Measurements from ENCODE around the gene USP3. TPM values are rescaled to one million over a fixed set of nuclear protein-coding genes. Genes with fewer than 3 reads are reported as not detected.

Gene USP3
- total RNA-seq, 4 donors from 2014 or later = 40.1 to 46.5 (median 41.3) TPM

DNA sequence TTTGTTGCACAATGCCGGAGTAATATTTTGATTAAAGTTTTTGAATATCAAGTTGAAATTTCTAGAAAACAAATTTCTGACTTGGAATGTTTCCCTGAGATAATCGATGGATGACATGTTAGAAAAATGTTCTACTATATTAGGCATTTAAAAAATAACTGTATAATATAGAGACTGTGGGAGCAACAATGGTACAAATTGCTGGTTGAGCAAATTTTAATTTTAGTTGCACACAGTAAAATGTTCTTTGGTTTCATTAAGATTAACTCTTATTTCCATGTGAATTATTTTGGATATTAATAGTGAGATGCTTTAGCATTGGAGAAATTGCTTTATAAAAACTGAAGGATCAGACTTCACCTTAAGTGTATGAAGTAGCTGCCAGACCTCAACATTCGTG is 9.3 kb downstream of the USP3 start:
- no peaks in the 10 kb centered on the region for H3K36me3 ChIP-seq
- peaks cover 61 to 94% (median 91%) of the 10 kb centered on the region in 4 donors for H3K4me1 ChIP-seq
- intact Hi-C loops (cut with DNase I) = no loop called here
- H3K27ac ChIP-seq (replicated peaks in 1 of 4) = no peak overlapping the region
- DNase-seq (ENCODE audit: extremely low spot score) = no peak
- no peak overlapping the region for H3K4me3 ChIP-seq
- 76% methylated on average over 3 of the region's 3 CpGs for WGBS
- TF ChIP-seq, protein P1, sequence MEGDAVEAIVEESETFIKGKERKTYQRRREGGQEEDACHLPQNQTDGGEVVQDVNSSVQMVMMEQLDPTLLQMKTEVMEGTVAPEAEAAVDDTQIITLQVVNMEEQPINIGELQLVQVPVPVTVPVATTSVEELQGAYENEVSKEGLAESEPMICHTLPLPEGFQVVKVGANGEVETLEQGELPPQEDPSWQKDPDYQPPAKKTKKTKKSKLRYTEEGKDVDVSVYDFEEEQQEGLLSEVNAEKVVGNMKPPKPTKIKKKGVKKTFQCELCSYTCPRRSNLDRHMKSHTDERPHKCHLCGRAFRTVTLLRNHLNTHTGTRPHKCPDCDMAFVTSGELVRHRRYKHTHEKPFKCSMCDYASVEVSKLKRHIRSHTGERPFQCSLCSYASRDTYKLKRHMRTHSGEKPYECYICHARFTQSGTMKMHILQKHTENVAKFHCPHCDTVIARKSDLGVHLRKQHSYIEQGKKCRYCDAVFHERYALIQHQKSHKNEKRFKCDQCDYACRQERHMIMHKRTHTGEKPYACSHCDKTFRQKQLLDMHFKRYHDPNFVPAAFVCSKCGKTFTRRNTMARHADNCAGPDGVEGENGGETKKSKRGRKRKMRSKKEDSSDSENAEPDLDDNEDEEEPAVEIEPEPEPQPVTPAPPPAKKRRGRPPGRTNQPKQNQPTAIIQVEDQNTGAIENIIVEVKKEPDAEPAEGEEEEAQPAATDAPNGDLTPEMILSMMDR (IDR thresholded peaks at IDR 0.05) = no peak
- TF ChIP-seq POLR2AphosphoS5 (IDR thresholded peaks at IDR 0.05) (no peak), POLR2A (IDR thresholded peaks at IDR 0.05; ENCODE audit: low read depth) (no peak), EP300 (IDR thresholded peaks at IDR 0.05) (no peak)
- no peaks in the 10 kb centered on the region for H3K9me3 ChIP-seq
- H3K27me3 ChIP-seq = no peaks in the 10 kb centered on the region

DNA sequence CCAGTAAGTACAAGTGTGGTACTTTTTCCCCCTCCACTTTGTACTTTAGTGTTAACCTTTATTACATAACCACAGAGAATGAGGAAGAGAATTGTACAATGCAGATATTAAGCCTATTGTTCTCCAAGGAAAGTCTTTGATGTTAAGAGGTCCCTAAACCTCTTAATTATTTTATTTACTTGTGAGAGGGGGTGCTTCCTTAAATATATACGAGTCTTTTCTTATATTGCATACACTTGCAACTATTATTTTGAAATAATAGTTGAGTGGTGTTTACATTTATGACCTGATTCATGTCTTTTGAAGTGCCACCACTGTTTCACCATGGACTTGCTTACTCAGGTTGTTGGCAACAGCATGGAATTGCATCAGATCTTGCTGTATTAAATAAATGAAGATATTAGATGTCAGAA is 10.1 kb downstream of the USP3 start:
- H3K27ac ChIP-seq (replicated peaks in 1 of 4) = peak overlapping the region in 2 of 4 donors; percentile 5 to 10
- no peaks in the 10 kb centered on the region for H3K36me3 ChIP-seq
- DNase-seq (ENCODE audit: extremely low spot score) = peak; percentile 29
- no peaks in the 10 kb centered on the region for H3K9me3 ChIP-seq
- TF ChIP-seq, protein P1 (IDR thresholded peaks at IDR 0.05) = no peak
- no peak for TF ChIP-seq POLR2A (IDR thresholded peaks at IDR 0.05; ENCODE audit: low read depth)
- TF ChIP-seq EP300 (IDR thresholded peaks at IDR 0.05) = no peak
- TF ChIP-seq POLR2AphosphoS5 (IDR thresholded peaks at IDR 0.05) = peak in 1 of 2 donors; percentile 66
- H3K4me1 ChIP-seq = peaks cover 63 to 94% (median 91%) of the 10 kb centered on the region in 4 donors
- H3K4me3 ChIP-seq = no peak overlapping the region
- 23% methylated on average over 1 of the region's 1 CpG for WGBS
- H3K27me3 ChIP-seq = no peaks in the 10 kb centered on the region
- intact Hi-C loops (cut with DNase I) = no loop called here

DNA sequence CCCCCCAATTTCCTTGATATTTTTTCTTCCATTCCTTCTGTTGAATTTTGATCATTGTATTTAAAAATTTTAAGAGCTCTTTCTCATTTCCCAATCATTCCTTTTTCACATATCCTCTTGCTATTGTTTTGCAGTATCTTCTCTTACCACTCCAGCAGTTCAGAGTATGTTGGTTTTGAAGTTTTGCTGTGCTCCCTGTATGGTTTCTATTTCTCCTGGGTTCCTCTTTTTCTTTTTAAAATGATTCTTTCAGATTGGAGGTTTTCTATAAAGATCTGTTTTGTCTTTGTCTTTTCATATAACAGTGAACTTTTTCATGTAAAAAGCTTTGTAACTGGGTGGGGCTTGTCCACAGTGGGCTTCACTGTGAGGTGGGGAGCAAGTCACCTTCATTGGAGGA is 12.8 kb downstream of the USP3 start:
- Histone ChIP-seq H3K9me3 (no peaks in the 10 kb centered on the region), H3K36me3 (no peaks in the 10 kb centered on the region), H3K4me1 (peaks cover 58 to 94% (median 90%) of the 10 kb centered on the region in 4 donors), H3K4me3 (no peak overlapping the region), H3K27me3 (no peaks in the 10 kb centered on the region), H3K27ac (replicated peaks in 1 of 4) (no peak overlapping the region)
- intact Hi-C loops (cut with DNase I) = no loop called here
- no peak for DNase-seq (ENCODE audit: extremely low spot score)
- TF ChIP-seq POLR2A (IDR thresholded peaks at IDR 0.05; ENCODE audit: low read depth) = no peak
- TF ChIP-seq, protein P1 (IDR thresholded peaks at IDR 0.05) = no peak
- TF ChIP-seq EP300 (IDR thresholded peaks at IDR 0.05) = no peak
- TF ChIP-seq POLR2AphosphoS5 (IDR thresholded peaks at IDR 0.05) = no peak

DNA sequence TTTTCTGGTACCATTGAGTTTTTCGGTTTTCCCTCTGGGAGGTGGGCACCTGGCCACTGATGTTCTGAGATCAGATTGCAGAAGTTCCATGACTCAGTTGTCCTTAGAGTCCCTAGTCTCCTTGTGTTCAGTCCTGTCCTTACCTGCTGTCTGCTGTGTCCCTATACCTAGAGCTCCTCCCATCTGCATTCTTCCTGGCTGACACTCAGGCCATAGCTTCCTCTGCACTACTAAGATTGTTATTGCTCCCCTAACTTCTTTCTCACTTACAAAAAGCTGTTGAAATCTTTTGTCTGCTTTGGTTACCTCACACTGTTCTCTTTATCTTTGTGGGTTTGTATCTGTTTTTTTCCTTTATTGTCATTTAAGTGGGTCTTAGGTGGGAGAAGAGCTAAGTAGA is 13.2 kb downstream of the USP3 start:
- intact Hi-C loops (cut with DNase I) = no loop called here
- H3K27ac ChIP-seq (replicated peaks in 1 of 4) = no peak overlapping the region

More for the DNA sequence above, 13.2 kb downstream of the USP3 start:
- TF ChIP-seq POLR2A (IDR thresholded peaks at IDR 0.05; ENCODE audit: low read depth) = no peak
- TF ChIP-seq EP300 (IDR thresholded peaks at IDR 0.05) = no peak
- TF ChIP-seq, protein P1 (IDR thresholded peaks at IDR 0.05) = no peak
- TF ChIP-seq POLR2AphosphoS5 (IDR thresholded peaks at IDR 0.05) = no peak
- H3K9me3 ChIP-seq = no peaks in the 10 kb centered on the region
- 100% methylated on average over 1 of the region's 1 CpG for WGBS
- peaks cover 62 to 95% (median 92%) of the 10 kb centered on the region in 4 donors for H3K4me1 ChIP-seq
- DNase-seq (ENCODE audit: extremely low spot score) = peak; percentile 57
- H3K36me3 ChIP-seq = no peaks in the 10 kb centered on the region
- no peak overlapping the region for H3K4me3 ChIP-seq
- no peaks in the 10 kb centered on the region for H3K27me3 ChIP-seq

Measured in esophagus muscularis mucosa (tissue), 4 donors.